Panc1 (cell line): ENCODE data around the gene RPRD1A. TPM values are rescaled to one million over a fixed set of nuclear protein-coding genes. Genes with fewer than 3 reads are reported as not detected.

Experiments used
- ATAC-seq: fragments of 200-7000 bp; cut with Tn5 transposase; 2 replicates; pipeline ENCODE4 v1.9.1; 2020; ENCODE audit warnings: mild to moderate bottlenecking, moderate library complexity
- BruUV-seq: library from RNA; stranded (reverse); fragments of 400-500 nt; replicated peaks from 2 replicates; lab custom pipeline; 2021; lab: Mats Ljungman, UMichigan
- CTCF ChIA-PET: fragments of 300-600 bp; sonication (Branson Sonifier 250); formaldehyde crosslinking; loops from one replicate; lab custom pipeline; 2022; ENCODE audit warnings: antibody characterized with exemption; lab: Charles Lee
- POLR2A ChIA-PET: fragments of 300-600 bp; sonication (Branson Sonifier 250); formaldehyde crosslinking; loops from one replicate; lab custom pipeline; 2022; ENCODE audit warnings: antibody characterized with exemption; lab: Charles Lee
- DNase-seq: peaks from one replicate; pipeline ENCODE4 v3.0.0-alpha.2; 2010; ENCODE audit warnings: low read depth, low spot score
- H3K27ac ChIP-seq: 2 replicates; pipeline ENCODE4 v1.5.1; 2011; ENCODE audit warnings: mild to moderate bottlenecking, low read length, inconsistent platforms
- H3K27me3 ChIP-seq: fragments of 200-500 bp; sonication (Bioruptor generic); 2 replicates; pipeline ENCODE4 v1.6.0; 2014; ENCODE audit warnings: low read length, inconsistent platforms; ENCODE audit not compliant: control insufficient read depth, insufficient read depth
- H3K36me3 ChIP-seq: fragments of 200-500 bp; sonication (Bioruptor generic); 2 replicates; pipeline ENCODE4 v1.5.1; 2014; ENCODE audit warnings: inconsistent platforms, mild to moderate bottlenecking, low read length, moderate library complexity; ENCODE audit not compliant: control insufficient read depth, insufficient read depth
- H3K4me1 ChIP-seq: 2 replicates; pipeline ENCODE4 v1.5.1; 2011; ENCODE audit warnings: inconsistent platforms, mild to moderate bottlenecking, low read length, moderate library complexity; ENCODE audit not compliant: control insufficient read depth, insufficient read depth
- H3K4me3 ChIP-seq, 2 experiments: 2 replicates each; pipeline ENCODE4 v1.5.1; 2011 to 2012; ENCODE audit warnings: low read depth in 2 of 2, low read length in 2 of 2, mild to moderate bottlenecking in 2 of 2, inconsistent platforms in 1 of 2, moderate library complexity in 1 of 2
- H3K9me3 ChIP-seq: fragments of 200-500 bp; sonication (Bioruptor generic); 2 replicates; pipeline ENCODE4 v1.5.1; 2014; ENCODE audit warnings: low read depth, mild to moderate bottlenecking, inconsistent platforms, low read length, moderate library complexity; ENCODE audit not compliant: control insufficient read depth, insufficient read depth
- POLR2AphosphoS5 ChIP-seq: IDR thresholded peaks from 2 replicates; pipeline ENCODE4 v1.6.1; 2012; ENCODE audit warnings: mild to moderate bottlenecking, low read depth, low read length, moderate library complexity
- SIN3A ChIP-seq: IDR thresholded peaks from 2 replicates; pipeline ENCODE4 v1.6.1; 2012; ENCODE audit warnings: low read depth, mild to moderate bottlenecking, low read length, moderate library complexity, borderline replicate concordance; ENCODE audit not compliant: insufficient read depth
- TCF7L2 ChIP-seq: IDR thresholded peaks from 2 replicates; pipeline ENCODE4 v1.6.1; 2011; ENCODE audit warnings: mild to moderate bottlenecking, low read depth, low read length, inconsistent platforms
- in situ Hi-C: cut with HindIII; loops from 2 replicates; pipeline ENCODE4 v1.10.0; 2016; ENCODE audit warnings: low sequenced_read_pairs, low pct_unique_long_range_greater_than_20kb
- intact Hi-C: fragments of 100-400 bp; cut with micrococcal nuclease; formaldehyde crosslinking; loops from one replicate; pipeline ENCODE4 v1.10.0; 2022; ENCODE audit not compliant: unreplicated experiment
- total RNA-seq: library from RNA; stranded (reverse); gene quantifications from one replicate; pipeline ENCODE4 v1.2.1, GENCODE V29; 2021; ENCODE audit not compliant: unreplicated experiment
- TF ChIP-seq, protein P1 (sequence below), 2 experiments: IDR thresholded peaks; 2 replicates each; pipeline ENCODE4 v1.6.1; 2011 to 2012; ENCODE audit warnings: low read depth in 2 of 2, control low read depth in 1 of 2, low read length in 1 of 2, mild to moderate bottlenecking in 1 of 2, moderate library complexity in 1 of 2; ENCODE audit not compliant: insufficient read depth in 1 of 2
- TF ChIP-seq, protein P2 (sequence below): fragments of 450-650 bp; IDR thresholded peaks from 2 replicates; pipeline ENCODE4 v1.5.1; 2017; ENCODE audit warnings: mild to moderate bottlenecking

RPRD1A gene
- total RNA-seq, 1 experiment from 2014 or later: 44.0 TPM

DNA sequence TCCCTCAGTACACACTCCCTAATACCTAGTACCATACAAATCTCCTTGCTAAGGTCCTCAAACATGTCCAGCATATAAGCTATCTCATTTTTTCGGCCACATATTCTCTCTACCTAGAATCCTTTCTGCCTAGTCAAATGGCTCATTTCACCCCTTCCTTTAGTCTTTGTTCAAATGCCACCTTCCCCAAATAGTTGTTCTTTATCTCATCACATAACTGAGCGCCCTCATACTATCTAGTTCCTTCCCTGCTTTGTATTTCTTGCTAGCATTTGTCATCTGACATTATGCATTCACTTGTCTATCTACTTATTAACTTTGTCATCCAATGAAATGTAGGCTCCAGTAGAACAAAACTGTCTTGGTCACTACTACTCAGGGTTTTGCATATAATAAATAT is 35.5 kb downstream of the RPRD1A start:
- no peaks in the 10 kb centered on the region for H3K9me3 ChIP-seq
- no peaks in the 10 kb centered on the region; the same call in 1 of the 2 replicates for H3K4me1 ChIP-seq
- in situ Hi-C loops: no loop called here

DNA sequence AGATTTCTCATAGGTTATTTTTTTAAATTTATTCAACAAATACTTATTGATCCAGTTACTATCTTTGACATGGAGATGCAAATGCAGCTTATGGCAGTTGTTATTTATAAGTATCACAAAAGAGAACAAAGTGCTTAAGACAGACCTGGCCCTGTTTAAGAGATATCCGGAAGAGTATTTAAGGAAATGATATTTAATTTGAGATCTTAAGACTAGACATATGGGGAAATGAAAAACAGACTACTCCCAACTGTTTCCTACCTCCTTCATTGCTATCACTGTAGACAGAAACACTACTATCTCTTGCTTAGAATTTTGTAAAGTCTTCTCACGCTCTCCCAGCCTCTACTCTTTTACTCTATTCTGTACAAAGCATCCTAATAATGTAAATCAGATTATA is 36.0 kb downstream of the RPRD1A start:
- ChIA-PET POLR2A (no interaction called here), CTCF (no interaction called here)
- intact Hi-C loops (no loop called here), in situ Hi-C loops (no loop called here)
- no peak for DNase-seq
- peaks cover 3% of the 10 kb centered on the region; the same call in 1 of the 2 replicates for H3K36me3 ChIP-seq
- TF ChIP-seq, protein P1, sequence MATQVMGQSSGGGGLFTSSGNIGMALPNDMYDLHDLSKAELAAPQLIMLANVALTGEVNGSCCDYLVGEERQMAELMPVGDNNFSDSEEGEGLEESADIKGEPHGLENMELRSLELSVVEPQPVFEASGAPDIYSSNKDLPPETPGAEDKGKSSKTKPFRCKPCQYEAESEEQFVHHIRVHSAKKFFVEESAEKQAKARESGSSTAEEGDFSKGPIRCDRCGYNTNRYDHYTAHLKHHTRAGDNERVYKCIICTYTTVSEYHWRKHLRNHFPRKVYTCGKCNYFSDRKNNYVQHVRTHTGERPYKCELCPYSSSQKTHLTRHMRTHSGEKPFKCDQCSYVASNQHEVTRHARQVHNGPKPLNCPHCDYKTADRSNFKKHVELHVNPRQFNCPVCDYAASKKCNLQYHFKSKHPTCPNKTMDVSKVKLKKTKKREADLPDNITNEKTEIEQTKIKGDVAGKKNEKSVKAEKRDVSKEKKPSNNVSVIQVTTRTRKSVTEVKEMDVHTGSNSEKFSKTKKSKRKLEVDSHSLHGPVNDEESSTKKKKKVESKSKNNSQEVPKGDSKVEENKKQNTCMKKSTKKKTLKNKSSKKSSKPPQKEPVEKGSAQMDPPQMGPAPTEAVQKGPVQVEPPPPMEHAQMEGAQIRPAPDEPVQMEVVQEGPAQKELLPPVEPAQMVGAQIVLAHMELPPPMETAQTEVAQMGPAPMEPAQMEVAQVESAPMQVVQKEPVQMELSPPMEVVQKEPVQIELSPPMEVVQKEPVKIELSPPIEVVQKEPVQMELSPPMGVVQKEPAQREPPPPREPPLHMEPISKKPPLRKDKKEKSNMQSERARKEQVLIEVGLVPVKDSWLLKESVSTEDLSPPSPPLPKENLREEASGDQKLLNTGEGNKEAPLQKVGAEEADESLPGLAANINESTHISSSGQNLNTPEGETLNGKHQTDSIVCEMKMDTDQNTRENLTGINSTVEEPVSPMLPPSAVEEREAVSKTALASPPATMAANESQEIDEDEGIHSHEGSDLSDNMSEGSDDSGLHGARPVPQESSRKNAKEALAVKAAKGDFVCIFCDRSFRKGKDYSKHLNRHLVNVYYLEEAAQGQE (IDR thresholded peaks at IDR 0.05; ENCODE audit: insufficient read depth in 1 of 2, low read depth in 2 of 2, low read length in 1 of 2): no peak
- TF ChIP-seq, protein P2, sequence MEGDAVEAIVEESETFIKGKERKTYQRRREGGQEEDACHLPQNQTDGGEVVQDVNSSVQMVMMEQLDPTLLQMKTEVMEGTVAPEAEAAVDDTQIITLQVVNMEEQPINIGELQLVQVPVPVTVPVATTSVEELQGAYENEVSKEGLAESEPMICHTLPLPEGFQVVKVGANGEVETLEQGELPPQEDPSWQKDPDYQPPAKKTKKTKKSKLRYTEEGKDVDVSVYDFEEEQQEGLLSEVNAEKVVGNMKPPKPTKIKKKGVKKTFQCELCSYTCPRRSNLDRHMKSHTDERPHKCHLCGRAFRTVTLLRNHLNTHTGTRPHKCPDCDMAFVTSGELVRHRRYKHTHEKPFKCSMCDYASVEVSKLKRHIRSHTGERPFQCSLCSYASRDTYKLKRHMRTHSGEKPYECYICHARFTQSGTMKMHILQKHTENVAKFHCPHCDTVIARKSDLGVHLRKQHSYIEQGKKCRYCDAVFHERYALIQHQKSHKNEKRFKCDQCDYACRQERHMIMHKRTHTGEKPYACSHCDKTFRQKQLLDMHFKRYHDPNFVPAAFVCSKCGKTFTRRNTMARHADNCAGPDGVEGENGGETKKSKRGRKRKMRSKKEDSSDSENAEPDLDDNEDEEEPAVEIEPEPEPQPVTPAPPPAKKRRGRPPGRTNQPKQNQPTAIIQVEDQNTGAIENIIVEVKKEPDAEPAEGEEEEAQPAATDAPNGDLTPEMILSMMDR: no peak
- TF ChIP-seq TCF7L2 (no peak), POLR2AphosphoS5 (no peak), SIN3A (no peak)
- BruUV-seq: no TSS peak
- H3K4me1 ChIP-seq: no peaks in the 10 kb centered on the region; the same call in 1 of the 2 replicates
- ATAC-seq: no peak
- no peak overlapping the region for H3K4me3 ChIP-seq
- no peaks in the 10 kb centered on the region for H3K9me3 ChIP-seq
- no peaks in the 10 kb centered on the region for H3K27me3 ChIP-seq
- no peak overlapping the region for H3K27ac ChIP-seq

More for the DNA sequence above, 35.5 kb downstream of the RPRD1A start:
- CTCF ChIA-PET: no interaction called here
- Histone ChIP-seq H3K36me3 (peaks cover 3% of the 10 kb centered on the region; the same call in 1 of the 2 replicates), H3K27me3 (no peaks in the 10 kb centered on the region), H3K4me3 (no peak overlapping the region), H3K27ac (no peak overlapping the region)
- no TSS peak for BruUV-seq
- ATAC-seq (no peak), DNase-seq (no peak)
- no peak for TF ChIP-seq TCF7L2
- TF ChIP-seq, protein P1 (IDR thresholded peaks at IDR 0.05; ENCODE audit: insufficient read depth in 1 of 2, low read depth in 2 of 2, low read length in 1 of 2): no peak
- no peak for TF ChIP-seq SIN3A
- TF ChIP-seq POLR2AphosphoS5: no peak
- TF ChIP-seq, protein P2: no peak
- intact Hi-C loops: no loop called here
- POLR2A ChIA-PET: no interaction called here
